ENCODE results near the gene TSHZ2. TPM values are rescaled to one million over a fixed set of nuclear protein-coding genes. Genes with fewer than 3 reads are reported as not detected.

Gene TSHZ2
- total RNA-seq, 1 donor from 2014 or later = 51.9 TPM

DNA sequence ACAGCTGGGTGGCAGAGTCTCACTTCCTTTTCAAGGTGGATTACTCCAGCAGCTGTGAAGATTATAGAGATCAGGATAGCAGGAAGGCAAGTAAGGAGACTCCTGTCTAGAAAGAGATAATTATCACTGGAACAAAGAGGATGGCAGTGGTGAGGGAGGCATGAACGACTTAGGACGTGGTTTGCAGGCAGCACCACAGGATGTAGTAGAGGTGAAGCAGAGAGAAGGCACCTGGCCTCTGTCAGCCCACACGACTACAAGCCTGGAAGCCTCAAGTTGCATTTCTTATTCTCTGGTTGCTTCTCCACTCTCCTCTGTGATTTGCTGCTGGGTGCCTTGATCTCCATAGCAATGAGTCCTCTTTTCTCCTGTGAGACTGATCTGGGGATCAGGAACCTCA, 62.7 kb downstream of the TSHZ2 start:
- Histone ChIP-seq H3K4me1 (no peaks in the 10 kb centered on the region), H3K4me3 (no peak overlapping the region), H3K36me3 (no peaks in the 10 kb centered on the region), H3K27me3 (no peaks in the 10 kb centered on the region), H3K27ac (no peak overlapping the region), H3K9me3 (no peaks in the 10 kb centered on the region)
- DNase-seq (ENCODE audit: low spot score in 2 of 2) = no peak
- TF ChIP-seq, protein P1, sequence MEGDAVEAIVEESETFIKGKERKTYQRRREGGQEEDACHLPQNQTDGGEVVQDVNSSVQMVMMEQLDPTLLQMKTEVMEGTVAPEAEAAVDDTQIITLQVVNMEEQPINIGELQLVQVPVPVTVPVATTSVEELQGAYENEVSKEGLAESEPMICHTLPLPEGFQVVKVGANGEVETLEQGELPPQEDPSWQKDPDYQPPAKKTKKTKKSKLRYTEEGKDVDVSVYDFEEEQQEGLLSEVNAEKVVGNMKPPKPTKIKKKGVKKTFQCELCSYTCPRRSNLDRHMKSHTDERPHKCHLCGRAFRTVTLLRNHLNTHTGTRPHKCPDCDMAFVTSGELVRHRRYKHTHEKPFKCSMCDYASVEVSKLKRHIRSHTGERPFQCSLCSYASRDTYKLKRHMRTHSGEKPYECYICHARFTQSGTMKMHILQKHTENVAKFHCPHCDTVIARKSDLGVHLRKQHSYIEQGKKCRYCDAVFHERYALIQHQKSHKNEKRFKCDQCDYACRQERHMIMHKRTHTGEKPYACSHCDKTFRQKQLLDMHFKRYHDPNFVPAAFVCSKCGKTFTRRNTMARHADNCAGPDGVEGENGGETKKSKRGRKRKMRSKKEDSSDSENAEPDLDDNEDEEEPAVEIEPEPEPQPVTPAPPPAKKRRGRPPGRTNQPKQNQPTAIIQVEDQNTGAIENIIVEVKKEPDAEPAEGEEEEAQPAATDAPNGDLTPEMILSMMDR (IDR thresholded peaks at IDR 0.05) = no peak
- intact Hi-C loops (cut with DNase I) = no loop called here

DNA sequence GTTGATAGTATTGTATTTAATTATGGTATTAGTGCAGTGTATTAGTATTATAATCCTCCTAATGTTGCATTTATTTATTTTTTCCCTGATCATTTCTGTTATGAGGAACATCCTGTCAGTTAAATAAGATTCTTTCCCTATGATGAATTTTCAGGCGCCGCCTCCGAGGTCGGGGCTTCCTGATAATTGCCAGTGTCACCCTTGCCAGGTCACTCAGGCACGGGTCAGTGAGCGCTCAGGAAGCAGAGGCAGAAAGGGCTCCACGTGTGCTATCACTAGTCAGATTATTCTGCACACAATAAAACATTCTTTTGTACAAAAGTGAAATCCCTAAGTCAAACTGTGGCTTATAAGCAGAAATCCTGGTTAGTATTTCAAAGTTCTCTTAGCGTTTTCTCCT, 64.8 kb downstream of the TSHZ2 start:
- no peak for DNase-seq (ENCODE audit: low spot score in 2 of 2)
- intact Hi-C loops (cut with DNase I) = no loop called here
- H3K27ac ChIP-seq = no peak overlapping the region

DNA sequence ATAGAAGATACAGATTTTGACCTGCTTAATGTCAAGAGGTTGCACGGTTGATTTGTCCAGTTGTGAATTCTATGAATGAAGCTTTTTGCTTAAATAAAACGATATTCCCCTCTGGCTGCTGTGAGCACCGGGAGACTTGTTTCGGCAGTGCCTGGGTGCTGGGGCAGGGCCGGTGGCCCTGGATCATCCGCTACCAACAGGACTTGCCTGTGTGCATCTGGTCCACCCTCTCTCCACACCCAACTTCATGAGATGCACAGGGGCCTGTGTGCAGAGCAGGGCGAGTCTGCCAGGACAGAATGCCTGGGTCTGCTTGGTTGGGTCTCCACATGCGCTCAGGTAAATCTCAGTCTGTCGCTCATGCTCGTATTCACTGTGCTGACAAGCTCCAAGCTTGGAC, 65.5 kb downstream of the TSHZ2 start:
- H3K36me3 ChIP-seq = no peaks in the 10 kb centered on the region
- H3K4me1 ChIP-seq = no peaks in the 10 kb centered on the region
- no peak overlapping the region for H3K27ac ChIP-seq
- H3K27me3 ChIP-seq = no peaks in the 10 kb centered on the region
- TF ChIP-seq, protein P1 (IDR thresholded peaks at IDR 0.05) = no peak
- H3K9me3 ChIP-seq = no peaks in the 10 kb centered on the region
- no peak overlapping the region for H3K4me3 ChIP-seq
- intact Hi-C loops (cut with DNase I) = no loop called here
- DNase-seq (ENCODE audit: low spot score in 2 of 2) = no peak

More for the DNA sequence above, 64.8 kb downstream of the TSHZ2 start:
- no peaks in the 10 kb centered on the region for H3K4me1 ChIP-seq
- H3K27me3 ChIP-seq = no peaks in the 10 kb centered on the region
- TF ChIP-seq, protein P1 (IDR thresholded peaks at IDR 0.05) = no peak
- H3K4me3 ChIP-seq = no peak overlapping the region
- no peaks in the 10 kb centered on the region for H3K9me3 ChIP-seq
- H3K36me3 ChIP-seq = no peaks in the 10 kb centered on the region

DNA sequence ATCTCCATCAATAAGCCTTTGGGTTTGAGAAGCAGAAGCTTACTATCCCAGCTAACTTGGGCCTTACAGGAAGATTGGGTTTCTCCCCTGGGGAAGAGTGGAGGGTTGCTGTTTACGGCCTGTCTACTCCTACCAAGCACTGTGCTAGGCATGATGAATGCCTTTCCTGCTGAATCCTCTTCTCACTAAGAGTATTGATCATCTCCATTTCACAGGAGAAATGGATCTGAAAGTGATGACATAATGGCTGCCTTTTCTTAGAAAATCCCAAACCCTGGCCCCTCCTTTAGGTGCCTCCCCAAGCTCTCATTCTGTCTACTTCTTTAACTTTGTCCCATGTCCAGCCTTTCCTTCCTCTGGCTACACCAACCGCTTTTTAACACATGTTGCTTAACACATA, 66.1 kb downstream of the TSHZ2 start:
- TF ChIP-seq, protein P1 (IDR thresholded peaks at IDR 0.05) = no peak
- intact Hi-C loops (cut with DNase I) = no loop called here

DNA sequence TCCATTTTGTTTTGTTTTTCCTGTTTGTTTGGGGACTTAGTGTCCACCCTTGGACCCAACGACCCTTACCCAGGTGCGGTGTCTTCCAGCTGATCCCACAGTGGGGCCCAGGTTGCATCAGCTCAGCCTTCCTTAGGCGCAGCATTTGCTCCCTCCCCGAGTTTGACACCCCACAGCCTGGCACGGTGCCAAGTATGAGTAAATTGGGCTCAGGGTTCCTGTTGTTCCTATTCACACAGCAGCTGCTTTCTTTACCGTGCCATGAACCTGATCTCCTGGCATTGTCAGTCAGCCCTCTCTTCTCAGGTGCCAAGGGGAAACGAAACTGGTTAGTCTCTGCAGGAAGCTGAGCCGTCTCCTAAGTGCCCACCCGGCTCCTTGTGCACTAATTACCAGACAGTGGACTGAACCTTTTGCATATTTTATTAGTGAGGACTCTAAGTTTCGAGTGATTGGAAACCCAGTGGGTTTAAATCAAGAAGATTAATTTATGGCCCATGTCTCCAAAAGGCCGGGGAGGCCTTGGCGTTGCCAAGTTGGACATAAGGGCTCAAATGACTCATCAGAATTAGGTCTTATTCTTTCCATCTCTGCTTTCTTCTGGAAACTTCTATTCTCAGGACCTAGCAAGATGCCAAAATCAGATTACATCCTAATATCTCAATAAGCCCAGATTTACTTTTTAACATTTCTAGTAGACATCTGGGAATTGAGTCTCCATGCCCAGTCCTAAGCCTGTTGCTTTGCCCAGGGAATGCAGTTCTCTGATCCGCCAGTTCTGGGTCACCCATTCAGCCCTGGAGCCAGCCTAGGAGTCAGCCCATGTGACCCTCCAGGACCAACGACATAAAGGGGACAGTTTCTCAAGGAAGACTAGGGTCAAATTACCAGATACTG, 68.8 kb downstream of the TSHZ2 start:
- peak in 1 of 2 donors; percentile 69 for DNase-seq (ENCODE audit: low spot score in 2 of 2)
- Histone ChIP-seq H3K9me3 (no peaks in the 10 kb centered on the region), H3K36me3 (no peaks in the 10 kb centered on the region), H3K27ac (peak overlapping the region in 1 of 2 donors; percentile 36), H3K4me1 (no peaks in the 10 kb centered on the region), H3K27me3 (no peaks in the 10 kb centered on the region), H3K4me3 (no peak overlapping the region)
- TF ChIP-seq, protein P1 (IDR thresholded peaks at IDR 0.05) = no peak
- intact Hi-C loops (cut with DNase I) = no loop called here

More for the DNA sequence above, 66.1 kb downstream of the TSHZ2 start:
- Histone ChIP-seq H3K27ac (no peak overlapping the region), H3K27me3 (no peaks in the 10 kb centered on the region), H3K4me3 (no peak overlapping the region), H3K36me3 (no peaks in the 10 kb centered on the region), H3K9me3 (no peaks in the 10 kb centered on the region), H3K4me1 (no peaks in the 10 kb centered on the region)
- no peak for DNase-seq (ENCODE audit: low spot score in 2 of 2)

Data from ascending aorta (tissue), 2 donors.